HG03175 (cell line): Measurements from ENCODE around the gene RNF223.
A peak's percentile ranks its signal among the peaks of the same experiment; 100 is the strongest.
"Not testable (repeated sequence)": the region's sequence is repeated elsewhere in the genome, so short reads cannot be mapped to it uniquely, and the experiment has no call there.

Experiments used
- ATAC-seq: cut with Tn5 transposase; IDR thresholded peaks from one replicate; pipeline ENCODE4 v1.9.1; 2021; ENCODE audit warnings: mild to moderate bottlenecking, moderate library complexity; ENCODE audit not compliant: unreplicated experiment

RNF223 gene

DNA sequence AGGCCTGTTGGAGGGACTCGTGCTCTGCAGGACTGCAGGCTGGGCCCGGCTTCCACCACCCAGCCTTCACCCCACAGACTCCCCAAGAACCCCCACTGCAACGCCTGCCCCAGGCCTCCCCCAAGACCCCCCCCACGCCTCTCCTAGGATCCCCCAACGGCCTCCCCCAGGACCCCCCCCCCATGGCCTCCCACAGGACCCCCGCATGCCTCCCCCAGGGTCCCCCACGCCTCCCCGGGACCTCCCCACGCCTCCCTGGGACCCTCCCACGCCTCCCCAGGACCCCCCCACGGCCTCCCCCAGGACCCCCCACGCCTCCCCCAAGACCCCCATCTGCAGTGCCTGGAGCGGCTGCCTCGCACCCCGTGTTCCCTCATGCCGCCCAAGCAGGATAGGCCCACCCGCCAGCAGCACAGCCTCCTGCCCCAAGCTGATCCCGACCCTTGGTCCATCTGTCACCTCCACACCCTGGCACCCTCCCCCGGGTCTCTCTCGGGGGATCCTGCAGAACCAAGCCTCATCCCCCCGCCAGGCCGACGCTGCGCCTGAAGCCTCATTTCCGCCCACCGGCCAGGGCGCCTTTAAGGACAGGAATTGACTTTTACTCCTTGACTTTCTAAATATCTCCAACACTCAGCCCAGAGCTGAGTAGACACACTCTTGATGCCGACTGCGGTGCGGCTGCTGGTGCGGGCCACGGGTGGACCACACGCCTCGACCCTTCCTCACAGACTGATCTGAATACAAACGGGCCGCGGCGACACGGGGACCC lies 14.1 kb upstream of the RNF223 start:
- no peak for ATAC-seq

DNA sequence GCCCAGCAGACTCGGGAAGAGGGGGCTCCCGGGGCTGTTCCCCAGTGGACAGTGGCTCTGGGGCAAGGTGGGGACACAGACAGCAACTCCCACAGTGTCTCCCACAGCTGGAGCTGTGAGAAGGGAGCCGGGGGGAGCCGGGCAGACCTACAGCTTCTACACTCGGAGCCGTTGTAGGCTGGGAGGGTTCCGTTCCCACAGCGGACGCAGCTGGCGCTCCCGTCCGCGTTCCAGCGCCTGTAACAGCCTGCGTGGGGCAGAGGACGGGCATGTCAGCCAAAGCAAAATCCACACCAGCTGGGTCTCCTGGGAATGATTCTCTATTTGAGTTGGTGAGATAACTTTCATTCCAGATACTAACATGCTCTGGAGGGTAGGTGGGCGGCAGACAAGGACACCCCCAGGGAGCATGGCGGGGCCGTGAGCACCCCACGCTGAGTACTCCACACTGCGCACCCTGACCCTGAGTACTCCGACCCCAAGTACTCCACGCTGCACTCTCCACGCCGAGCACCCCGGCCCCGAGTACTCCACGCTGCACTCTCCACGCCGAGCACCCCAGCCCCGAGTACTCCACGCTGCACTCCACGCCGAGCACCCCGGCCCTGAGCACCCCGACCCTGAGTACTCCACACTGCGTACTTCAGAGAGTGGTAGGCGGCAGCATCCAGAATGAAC lies 13.4 kb upstream of the RNF223 start:
- ATAC-seq = no peak

DNA sequence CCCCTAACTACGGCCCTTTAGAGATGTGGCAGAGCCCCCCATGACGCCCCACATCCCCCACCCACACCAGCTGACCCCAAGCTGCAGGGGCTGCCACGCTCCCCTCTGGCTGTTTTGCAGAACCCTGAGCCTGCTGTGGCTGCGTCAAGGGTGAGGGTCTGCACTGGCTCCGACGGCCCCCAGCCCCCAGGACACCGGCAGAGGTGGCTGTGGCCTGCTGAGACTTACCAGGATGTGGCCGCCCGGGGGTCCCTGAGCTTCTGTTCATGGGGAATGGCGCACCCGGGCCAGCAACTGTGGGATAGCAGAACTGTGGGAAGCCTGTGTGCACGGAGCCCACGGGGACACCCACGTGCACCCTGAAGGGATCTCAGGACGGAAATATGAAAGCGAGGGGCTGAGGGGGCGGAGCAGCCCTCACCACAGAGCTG lies 12.8 kb upstream of the RNF223 start:
- no peak for ATAC-seq

DNA sequence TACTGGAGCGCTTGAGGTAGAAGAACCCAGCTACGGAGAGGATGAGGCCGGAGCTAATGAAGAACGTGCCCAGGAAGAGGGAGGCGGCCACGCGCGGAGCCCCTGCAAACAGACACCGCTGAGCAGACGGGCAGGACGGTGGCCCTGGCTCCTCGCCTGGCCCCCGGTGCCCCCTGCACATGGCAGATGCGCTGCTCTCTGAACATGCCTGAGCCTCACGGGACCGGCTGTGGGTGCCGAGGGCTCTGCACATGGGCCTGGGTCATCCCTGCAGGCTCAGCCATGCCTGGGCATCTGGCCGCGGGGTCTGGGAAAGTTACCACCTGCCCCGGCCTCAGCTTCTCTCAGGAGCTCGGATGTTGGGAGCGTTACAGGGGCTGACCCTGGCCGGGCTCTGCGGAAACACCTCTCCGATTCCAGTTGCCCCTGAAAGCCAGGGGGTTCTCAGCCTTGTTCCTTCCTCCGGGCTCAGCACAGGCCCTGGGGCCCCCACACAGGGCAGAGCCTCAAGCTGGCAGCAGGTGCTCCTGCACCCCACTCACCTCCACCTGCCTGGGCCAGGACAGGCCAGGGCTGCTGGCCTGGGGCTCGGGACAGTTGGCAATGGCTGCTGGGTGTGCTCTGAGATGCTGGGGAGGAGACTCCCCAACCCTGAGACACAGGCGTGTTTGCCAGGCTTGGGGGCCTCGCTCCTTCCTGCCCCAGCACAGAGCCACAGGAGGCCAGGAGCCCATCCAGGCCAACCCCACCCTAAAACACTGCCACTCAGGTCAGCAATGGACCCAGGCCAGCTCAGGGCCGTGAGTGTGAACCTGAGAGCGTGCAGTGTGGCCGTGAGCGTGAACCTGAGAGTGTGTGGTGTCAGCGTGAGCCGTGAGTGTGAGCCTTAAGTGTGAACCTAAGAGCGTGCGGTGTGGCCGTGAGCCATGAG lies 12.1 kb upstream of the RNF223 start:
- no peak for ATAC-seq

DNA sequence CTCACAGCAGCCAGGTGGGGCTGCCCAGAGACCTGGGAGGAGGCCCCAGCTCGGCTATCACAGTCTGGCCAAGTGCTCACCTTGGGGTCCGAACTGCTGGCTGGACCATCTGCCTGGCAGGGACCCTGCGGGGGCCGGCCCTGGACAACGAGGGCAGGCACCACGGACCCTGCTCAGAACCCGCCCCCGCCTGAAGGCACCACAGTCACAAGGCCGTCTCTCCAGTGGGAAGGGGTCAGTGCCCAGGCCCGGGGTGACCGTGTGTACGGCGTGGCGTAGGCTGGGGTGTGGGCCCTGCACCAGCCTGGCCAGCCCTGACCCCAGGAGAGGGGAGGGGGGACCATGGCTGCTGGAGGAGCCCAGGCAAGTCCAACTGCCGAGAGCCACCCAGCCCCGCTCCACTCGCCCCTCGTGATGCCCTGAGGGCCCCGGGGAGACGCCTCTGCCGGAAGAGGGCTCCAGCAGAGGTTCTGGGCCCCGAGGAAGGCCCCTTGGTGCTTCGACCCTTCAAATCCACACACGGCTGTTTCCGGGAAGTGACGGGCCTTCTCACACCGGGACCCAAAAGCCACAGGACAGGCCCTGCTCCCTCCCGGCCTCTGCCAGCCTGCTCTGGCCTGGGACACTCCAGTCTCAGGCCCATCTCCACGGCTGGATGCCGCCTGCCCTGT lies 11.2 kb upstream of the RNF223 start:
- no peak for ATAC-seq

DNA sequence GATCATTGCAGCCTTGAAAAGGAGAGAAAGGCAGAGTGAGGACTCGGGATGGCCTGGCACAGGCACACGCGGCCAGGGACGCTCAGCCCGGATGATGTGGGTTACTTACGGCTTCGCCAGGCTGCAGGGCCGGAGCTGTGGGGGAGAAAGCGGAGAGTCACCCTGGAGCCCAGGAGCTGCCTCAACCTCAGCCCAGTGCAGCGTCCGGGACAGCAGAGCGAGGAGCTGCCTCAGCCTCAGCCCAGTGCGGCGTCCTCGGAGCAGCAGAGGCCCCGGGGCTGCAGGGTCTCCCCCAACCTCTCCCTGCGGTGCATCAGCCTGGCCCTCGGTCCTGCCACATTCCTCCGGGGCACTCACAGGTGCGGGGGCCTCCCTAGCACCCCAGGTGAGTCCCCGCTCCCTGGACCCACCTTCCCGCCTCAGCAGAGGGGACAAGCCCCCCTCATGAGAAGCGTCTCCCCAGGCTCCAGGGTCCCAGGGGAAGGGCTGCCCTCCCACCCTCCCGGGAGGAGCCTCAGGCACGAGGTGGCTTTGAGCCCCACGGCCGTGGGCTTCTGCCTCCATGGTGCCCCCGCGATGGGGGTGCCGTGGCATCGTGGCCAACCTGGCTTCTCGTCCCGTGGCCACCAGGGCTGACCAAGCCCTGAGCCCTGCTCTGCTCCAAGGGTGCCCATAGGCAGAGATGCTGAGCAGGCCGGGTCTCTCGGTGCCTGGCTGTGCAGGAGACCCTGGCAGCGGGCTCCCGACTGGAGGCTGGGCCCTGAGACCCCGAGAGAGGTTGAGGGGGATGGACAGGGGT lies 10.5 kb upstream of the RNF223 start:
- no peak for ATAC-seq

DNA sequence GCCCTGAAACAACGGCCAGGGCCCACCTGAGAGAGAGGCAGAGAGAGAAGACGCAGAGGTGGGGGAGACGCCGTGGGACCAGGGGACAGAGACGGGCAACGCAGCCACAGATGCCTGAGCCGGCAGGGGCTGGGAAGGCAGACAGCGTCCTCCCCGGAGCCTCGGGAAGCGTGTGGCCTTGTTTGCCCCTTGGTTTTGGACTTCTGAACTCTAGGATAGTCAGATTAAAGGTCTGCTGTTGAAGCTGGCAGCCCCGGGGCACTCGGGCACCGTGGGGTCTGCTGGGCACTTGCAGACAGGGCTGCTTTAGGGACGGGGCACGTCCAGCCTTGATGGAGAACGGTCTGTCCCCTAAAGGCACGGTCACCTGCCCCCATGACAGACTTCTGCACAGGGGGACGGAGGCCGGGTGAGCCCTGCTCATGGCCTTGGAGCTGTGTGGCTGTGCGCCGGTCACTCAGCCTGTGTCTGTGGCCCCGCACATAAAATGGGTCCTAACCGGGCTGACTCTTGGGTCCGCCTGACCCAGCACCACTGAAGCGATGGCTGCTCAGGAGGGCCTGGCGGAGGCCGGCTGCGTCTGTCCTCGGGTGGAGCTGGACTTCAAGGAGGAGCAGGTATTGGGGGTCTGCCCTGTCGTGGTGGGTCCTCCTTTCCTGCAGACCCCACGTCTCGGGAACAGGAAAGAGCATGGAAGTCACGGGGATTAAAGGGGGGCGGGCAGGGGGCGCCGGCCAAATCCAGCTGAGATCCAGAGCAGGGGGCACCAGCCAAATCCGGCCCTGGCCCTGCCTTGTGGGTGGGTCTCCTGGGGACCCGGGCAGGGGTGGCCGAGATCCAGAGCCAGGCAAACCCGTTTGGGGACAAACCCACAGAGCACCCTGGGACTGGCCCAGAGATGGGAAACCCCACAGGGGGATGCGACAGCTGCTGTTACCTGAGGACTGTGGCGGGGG lies 9.6 kb upstream of the RNF223 start:
- ATAC-seq = no peak

DNA sequence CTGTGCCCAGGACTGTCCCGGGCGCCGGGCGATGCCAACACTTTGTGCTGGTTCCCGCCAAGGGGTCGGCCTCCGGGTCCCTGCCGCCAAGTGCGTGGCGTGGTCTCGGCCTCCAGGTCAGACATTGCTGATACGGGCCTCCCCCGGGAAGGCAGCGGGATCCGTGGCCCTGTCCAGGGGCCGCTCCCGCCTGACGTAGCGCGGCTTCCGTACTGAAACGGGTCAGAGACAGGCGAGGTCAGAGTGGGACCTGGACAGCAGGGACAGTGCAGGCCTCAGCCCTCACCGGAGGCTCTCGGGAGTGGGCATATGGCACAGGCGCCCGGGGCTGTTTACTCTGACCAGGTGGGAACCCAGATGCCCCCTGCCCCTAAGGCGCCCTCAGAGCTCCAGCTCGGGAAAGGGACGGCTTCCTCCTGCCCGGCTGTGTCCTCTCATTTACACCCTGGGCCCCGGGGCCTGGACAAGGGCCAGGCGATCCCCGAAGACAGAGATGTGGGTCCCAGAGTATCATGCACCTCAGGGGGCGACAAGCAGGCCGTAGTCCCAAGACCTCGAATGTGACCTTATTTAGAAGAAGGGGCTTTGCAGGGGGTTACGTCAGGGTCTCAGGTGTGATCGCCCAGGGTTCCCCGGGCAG lies 8.8 kb upstream of the RNF223 start:
- no peak for ATAC-seq

DNA sequence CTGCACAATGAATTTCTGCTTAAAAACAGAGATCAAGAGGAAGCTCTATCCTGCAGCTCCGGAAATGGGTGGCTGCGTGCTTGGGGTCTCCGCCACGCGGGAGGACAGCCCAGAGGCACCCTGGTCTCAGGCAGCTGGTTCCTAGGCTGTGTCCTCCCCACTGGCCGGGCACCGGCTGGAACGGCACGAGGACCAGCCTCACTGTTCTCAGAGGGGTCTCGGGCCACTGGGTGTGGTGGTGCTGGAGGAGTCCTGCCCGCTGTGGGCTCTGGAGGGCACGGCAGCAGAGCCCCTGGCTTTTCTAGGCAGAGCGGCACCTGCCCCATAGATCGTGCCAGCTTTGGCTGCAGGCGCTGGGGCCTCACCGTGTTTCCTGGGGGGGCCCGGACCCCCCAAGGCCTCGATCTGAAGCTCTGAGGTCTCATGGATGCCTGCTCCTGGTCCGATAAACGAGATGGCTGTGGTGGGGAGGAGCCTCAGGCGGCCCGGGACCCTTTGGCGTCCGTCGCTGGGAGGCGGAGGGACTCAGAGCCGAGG lies 8.2 kb upstream of the RNF223 start:
- ATAC-seq = no peak

DNA sequence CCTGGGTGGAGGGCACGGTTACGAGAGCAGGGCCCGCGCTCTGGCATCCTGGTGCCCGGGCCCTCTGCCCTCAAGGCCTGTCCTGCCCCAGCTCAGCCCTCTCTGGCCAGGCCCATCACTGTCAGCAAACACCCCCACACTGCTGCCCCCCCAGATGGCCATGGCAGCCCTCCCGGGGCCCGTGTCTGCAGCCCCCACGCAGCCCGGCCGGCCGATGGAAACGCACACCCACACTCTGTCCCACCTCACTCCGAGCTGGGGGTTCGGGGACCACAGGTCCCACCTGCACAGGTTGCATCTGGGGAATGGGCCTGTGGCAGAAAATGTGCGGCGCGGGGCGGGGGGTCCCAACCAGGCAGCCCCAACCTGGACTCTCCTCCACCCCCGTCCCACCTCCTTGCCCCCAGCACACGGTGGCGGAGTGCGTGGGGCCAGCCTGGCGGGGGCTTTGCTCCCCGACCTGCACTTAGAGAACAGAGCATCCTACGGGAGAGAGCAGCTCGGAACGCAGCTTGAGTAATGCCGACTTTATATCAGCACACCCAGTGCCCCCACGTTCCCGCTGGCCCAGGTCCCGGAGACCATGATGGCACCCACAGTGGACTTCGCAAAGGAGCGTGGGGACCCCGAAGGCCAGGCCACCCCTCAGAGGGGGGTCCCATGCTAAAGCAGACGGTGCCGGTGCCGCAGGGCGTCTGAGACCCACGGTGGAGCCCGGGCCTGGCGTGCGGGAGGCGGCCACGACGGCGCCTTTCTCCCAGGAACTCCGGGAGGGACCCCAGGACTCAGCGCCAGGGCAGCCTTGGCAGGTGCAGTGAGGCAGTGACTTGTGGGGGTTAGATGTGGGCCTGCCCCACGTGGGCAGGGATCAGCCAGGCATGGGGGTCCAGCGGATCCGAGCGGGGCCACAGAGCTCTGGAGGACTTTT lies 7.5 kb upstream of the RNF223 start:
- no peak for ATAC-seq

DNA sequence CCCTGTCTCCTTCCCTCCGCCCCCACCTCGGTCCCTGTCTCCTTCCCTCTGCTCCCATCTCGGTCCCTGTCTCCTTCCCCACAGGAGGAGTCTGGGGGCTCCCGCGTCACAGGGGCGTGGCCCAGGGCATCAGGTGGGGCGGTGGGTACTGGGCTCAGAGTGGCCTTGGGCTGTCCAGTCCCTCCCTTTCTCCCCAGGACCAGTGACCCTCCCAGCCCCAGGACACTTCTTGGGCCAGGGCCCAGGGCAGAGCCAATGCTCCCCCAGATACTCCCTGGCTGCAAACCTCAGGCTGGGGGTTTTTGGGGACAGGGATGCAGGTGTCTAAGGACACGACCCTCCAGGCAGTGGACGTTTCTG lies 6.8 kb upstream of the RNF223 start:
- ATAC-seq = no peak

DNA sequence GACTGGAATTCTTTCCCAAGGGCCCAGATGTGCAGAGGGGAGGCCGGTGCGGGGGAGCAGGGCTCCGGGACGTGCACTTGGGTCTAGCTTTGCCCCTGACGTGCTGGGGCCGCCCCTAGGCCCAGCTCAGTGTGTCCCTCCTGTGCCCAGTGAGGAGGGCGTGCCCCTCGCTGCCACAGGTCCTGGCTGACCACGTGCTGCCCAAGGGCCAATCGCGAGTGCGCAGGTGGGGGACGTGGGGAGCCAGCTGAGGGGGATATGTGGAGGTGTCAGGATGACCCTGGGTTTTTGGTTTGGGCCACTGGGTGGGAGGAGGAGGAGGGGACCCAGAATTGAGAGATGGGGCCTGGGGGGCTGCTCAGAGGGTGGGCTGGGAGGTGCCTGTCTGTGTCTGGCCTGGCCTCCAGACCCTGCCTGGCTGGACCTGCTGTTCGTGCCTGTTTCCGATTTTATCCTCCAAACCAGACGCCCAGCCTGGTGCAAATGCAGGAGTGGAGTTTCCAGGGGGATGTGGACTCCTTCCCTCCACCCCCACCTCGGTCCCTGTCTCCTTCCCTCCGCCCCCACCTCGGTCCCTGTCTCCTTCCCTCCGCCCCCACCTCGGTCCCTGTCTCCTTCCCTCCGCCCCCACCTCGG lies 6.1 kb upstream of the RNF223 start:
- ATAC-seq = peak; percentile 25

DNA sequence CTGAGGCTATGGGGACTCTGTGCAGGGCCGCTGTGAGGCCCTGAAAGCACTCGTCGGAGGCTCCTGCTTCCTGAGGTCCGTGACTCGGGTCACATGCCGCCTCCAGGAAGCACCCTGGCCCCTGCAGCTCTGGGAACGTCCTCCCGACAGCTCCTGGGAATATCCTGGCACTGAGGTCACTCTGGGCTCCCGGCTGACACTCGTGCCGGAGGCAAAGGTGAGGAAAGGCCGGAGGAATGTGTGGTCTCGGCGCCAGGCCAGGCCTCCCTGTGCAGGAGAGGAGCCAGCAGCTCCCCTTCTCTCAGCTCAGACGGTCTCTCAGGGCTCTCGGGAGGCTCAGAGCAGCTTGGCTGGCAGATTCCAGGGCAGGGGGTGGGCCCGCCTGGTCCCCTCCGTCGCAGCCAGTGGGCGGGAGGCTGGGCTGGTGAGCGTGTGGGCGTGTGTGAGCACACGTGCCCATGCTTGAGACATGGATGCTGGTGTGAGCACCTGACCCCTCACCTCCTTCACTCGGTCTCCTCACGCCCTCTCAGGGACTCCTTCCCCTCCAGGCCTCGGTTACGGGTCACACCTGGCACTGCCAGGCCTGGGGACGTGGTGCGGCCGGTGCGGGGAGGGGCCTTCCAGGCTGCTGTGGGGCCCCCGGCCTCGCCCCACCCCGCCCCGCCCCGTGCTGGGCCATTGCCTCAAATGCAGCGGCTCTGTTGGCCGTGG lies 5.5 kb upstream of the RNF223 start:
- ATAC-seq = peak; percentile 49

DNA sequence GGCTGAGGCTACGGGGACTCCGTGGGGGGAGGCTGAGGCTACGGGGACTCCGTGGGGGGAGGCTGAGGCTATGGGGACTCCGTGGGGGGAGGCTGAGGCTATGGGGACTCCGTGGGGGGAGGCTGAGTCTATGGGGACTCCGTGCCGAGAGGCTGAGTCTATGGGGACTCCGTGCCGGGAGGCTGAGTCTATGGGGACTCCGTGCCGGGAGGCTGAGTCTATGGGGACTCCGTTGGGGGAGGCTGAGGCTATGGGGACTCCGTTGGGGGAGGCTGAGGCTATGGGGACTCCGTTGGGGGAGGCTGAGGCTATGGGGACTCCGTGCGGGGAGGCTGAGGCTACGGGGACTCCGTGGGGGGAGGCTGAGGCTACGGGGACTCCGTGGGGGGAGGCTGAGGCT lies 3.3 kb upstream of the RNF223 start:
- ATAC-seq = not testable (repeated sequence)

DNA sequence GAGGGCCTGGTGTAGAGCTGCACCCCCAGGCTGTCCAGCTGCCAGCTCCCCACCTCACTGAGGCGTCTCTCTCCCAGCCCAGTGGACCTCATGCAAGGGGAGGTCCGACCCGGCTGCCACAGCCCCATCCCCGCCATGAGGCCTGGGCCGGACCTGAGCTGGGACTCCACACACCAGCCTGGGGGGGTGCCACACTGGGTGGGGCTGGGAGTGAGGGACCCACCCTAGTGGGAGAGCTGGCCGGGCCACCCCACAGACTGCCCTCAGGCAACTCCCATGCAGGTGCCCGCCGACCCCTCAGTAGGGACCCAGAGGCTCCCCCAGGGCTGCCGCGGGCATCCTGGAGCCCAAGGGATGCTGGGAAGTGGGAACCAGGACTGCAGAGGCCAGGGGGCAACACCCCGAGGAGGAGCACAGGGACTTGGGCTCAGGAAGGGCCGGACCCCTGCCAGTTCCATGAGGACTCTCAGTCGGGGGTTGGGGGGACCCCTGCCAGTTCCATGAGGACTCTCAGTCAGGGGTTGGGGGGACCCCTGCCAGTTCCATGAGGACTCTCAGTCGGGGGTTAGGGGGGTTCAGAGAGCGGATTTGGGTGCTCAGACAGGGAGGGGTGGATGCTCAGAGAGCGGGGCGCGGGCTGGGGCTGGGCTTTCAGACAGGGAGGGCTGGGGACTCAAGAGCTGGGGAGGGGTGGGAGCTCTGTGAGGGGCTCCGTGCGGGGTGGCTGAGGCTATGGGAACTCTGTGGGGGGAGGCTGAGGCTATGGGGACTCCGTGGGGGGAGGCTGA lies 1.2 kb upstream of the RNF223 start:
- no peak for ATAC-seq
